K562 (cell line): ENCODE data around the gene BRWD1. TPM values are rescaled to one million over a fixed set of nuclear protein-coding genes. Genes with fewer than 3 reads are reported as not detected.

ENCODE experiments used
- DACH1 ChIP-seq: fragments of 450-650 bp; IDR thresholded peaks from 2 replicates; pipeline ENCODE4 v1.6.1; 2018; ENCODE audit not compliant: partially characterized antibody
- ESRRB ChIP-seq: fragments of 250-450 bp; sonication (Bioruptor Pico); IDR thresholded peaks from 2 replicates; pipeline ENCODE4 v1.5.0; 2020; ENCODE audit warnings: mild to moderate bottlenecking, moderate library complexity, borderline replicate concordance
- GTF3C2 ChIP-seq: IDR thresholded peaks from 3 replicates; pipeline ENCODE4 v1.6.1; 2011; ENCODE audit warnings: borderline replicate concordance, mild to moderate bottlenecking, moderate library complexity; ENCODE audit not compliant: insufficient read length; ENCODE audit errors: extremely low read depth
- JUN ChIP-seq, 2 experiments: sonication (generic) in 1 of 2; formaldehyde crosslinking in 1 of 2; IDR thresholded peaks; 2 replicates each; pipeline versions ENCODE4 v1.6.1 to v1.8.0; 2012 to 2022; ENCODE audit warnings: borderline replicate concordance in 2 of 2, mild to moderate bottlenecking in 2 of 2, improper control_type of control experiment in 1 of 2, low read depth in 1 of 2, low read length in 1 of 2, missing genetic modification reagents in 1 of 2
- RBM39 ChIP-seq: fragments of 200-400 bp; formaldehyde crosslinking; optimal IDR thresholded peaks from 2 replicates; pipeline ENCODE3; 2018; ENCODE audit warnings: low read depth, low read length
- RUNX1 ChIP-seq: sonication (generic); IDR thresholded peaks from 2 replicates; pipeline ENCODE4 v1.6.1; 2016; ENCODE audit warnings: antibody characterized with exemption, low read depth
- SMC3 ChIP-seq: conservative IDR thresholded peaks from 2 replicates; pipeline ENCODE4 v1.6.1; 2011; ENCODE audit warnings: low read depth, low read length, improper control_type of control experiment; ENCODE audit not compliant: insufficient read depth
- SP2 ChIP-seq: IDR thresholded peaks from 2 replicates; pipeline ENCODE4 v1.6.1; 2011; ENCODE audit warnings: mild to moderate bottlenecking, low read depth, low read length, moderate library complexity; ENCODE audit not compliant: poor library complexity, severe bottlenecking; ENCODE audit errors: extremely low read depth
- TOE1 ChIP-seq, 2 experiments: fragments of 450-650 bp in 1 of 2; sonication (generic) in 1 of 2; formaldehyde crosslinking in 1 of 2; IDR thresholded peaks; 2 replicates each; pipeline versions ENCODE4 v1.7.1 to v1.8.0; 2016 to 2022; ENCODE audit warnings: borderline replicate concordance in 2 of 2, mild to moderate bottlenecking in 2 of 2, antibody characterized with exemption in 1 of 2, inconsistent platforms in 1 of 2, low read depth in 1 of 2, missing genetic modification reagents in 1 of 2, moderate library complexity in 1 of 2
- USF1 ChIP-seq: sonication (generic); formaldehyde crosslinking; IDR thresholded peaks from 2 replicates; pipeline ENCODE4 v1.9.0; 2022; ENCODE audit warnings: mild to moderate bottlenecking, missing genetic modification reagents
- ZC3H8 ChIP-seq: fragments of 450-650 bp; IDR thresholded peaks from 2 replicates; pipeline ENCODE4 v1.6.1; 2017
- polyA plus RNA-seq, 8 experiments: library from polyadenylated mRNA; depleted of rRNA in 4 of 8; stranded (reverse) in 5 of 8; unstranded in 3 of 8; fragments of >200 nt; fragmentation: Nextera tagmentation in 2 of 8; fragmentation: Illumina TruSeq in 1 of 8; extraction: Ambion mirVana in 2 of 8; extraction: Trizol in 1 of 8; gene quantifications; 2 replicates each; pipeline versions ENCODE4 v1.2.1 to v1.2.3, GENCODE V29; 2011 to 2014; ENCODE audit warnings: inconsistent platforms in 1 of 8, missing spikeins in 1 of 8
- total RNA-seq, 7 experiments: library from RNA; depleted of rRNA in 6 of 7; stranded (reverse); fragments of >200 nt in 6 of 7; fragmentation: Illumina TruSeq in 2 of 7; extraction: Trizol in 2 of 7; gene quantifications; 2 replicates each; pipeline versions ENCODE4 v1.2.1 to v1.2.3, GENCODE V29; 2011 to 2021; ENCODE audit warnings: low replicate concordance in 1 of 7

Gene BRWD1
- total and polyA plus RNA-seq, 9 of the 15 experiments (the other 6 are each of a cell fraction or from before 2014, with no cell fraction given): 10.1 to 60.2 (median 34.1) TPM

GRCh38 chr21:39258207-39258606, 55.2 kb downstream of the BRWD1 start (continued):
- TF ChIP-seq GTF3C2 (no peak), TOE1 (IDR thresholded peaks at IDR 0.05; ENCODE audit: borderline replicate concordance) (no peak), TOE1 (CRISPR knock-in tag; IDR thresholded peaks at IDR 0.05; ENCODE audit: borderline replicate concordance, low read depth) (no peak), USF1 (no peak), RBM39 (no peak), ZC3H8 (no peak), ESRRB (CRISPR knock-in tag) (no peak), RUNX1 (no peak), SMC3 (no peak), DACH1 (no peak), SP2 (no peak), JUN (IDR thresholded peaks at IDR 0.05; ENCODE audit: borderline replicate concordance, low read depth, low read length) (no peak), JUN (CRISPR knock-in tag; IDR thresholded peaks at IDR 0.05; ENCODE audit: borderline replicate concordance) (no peak)
